Stimulated activated CD4-positive, alpha-beta T cell treated with anti-CD3 and anti-CD28 coated beads, TNF-alpha, amount 100 ng/mL, for 4 hours (primary cell): ENCODE results near the gene STUM.

Experiments used
- DNase-seq, 3 experiments: peaks; one replicate each; pipeline ENCODE4 v3.0.0-alpha.2; 2020; ENCODE audit warnings: low read depth in 3 of 3

STUM gene

DNA sequence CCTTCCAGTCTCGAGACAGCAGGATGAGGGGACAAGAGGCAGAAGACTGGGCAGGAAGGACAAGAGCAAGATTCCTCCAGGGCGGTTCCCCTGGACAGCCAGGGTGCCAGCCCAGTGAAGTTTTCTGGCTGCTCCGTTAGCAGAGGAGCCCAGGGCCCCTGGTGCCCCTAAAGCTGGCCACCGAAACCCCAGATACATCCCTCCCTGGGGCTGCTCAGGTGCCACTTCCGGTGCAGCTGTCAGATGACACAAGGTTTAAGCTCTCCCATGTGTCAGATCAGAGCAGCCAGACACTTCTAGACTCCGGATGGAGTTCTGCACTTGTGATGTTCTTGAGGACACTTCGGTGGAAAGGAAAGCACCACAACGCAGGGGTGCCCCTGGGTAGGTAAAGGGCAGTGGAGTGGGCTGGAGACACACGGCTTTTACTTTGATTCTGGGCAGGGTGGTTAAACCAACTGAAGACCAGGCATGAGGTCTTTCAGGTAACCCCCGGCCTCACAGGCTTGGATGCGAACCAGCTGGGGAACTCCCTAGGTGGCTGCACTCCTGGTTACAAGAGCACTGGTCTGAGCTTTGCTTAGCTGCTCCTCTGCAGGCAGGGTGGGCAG lies 104.9 kb downstream of the STUM start:
- no peak for DNase-seq

DNA sequence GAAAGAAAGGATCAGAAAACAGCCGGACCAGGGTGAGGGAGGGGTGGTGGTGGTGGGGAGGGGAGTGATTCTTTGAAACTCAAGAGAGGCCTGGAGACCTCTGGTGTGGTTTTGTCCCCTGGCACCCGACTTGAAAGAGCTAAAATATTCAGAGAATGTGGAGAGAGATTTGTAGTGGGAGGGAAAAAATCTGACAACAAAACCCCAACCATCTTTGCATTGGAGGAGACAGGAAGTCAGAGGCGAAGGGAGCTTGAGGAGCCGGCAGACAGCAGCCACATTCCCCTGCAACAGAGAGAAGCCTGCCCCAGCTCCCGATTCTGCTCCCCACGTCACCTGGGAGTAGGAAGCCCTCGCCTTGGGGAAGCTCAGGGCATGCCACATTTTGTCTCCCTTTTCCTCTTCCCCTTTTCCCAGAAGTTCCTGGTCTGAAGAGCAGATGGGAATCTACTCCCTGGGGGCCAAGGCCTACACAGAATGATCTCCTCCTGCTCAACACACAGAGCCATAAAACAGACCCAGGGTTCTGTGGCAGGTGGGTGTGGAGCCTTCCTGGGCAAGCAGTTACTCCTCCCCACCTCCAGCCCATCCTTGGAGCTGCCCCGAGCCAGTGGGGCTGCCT lies 105.6 kb downstream of the STUM start:
- DNase-seq = no peak

DNA sequence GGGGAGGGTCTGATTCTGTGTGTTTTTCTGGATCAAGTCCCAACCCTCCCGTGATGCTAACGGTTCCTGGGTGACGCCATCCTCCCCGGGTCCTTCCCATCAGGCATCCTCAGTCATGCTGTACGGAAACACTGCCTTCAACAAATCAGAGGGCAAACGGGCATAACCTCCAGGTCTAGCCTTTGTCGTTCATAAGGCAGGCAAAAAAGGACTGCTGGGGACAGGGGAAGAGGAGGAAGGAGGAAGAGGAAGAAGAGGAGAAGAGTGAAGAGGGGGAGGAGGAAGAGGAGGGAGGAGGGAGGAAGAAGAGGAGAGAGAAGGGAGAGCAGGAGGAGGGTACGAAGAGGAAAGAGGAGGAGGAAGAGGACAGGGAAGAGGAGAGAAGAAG lies 106.1 kb downstream of the STUM start:
- DNase-seq = no peak

DNA sequence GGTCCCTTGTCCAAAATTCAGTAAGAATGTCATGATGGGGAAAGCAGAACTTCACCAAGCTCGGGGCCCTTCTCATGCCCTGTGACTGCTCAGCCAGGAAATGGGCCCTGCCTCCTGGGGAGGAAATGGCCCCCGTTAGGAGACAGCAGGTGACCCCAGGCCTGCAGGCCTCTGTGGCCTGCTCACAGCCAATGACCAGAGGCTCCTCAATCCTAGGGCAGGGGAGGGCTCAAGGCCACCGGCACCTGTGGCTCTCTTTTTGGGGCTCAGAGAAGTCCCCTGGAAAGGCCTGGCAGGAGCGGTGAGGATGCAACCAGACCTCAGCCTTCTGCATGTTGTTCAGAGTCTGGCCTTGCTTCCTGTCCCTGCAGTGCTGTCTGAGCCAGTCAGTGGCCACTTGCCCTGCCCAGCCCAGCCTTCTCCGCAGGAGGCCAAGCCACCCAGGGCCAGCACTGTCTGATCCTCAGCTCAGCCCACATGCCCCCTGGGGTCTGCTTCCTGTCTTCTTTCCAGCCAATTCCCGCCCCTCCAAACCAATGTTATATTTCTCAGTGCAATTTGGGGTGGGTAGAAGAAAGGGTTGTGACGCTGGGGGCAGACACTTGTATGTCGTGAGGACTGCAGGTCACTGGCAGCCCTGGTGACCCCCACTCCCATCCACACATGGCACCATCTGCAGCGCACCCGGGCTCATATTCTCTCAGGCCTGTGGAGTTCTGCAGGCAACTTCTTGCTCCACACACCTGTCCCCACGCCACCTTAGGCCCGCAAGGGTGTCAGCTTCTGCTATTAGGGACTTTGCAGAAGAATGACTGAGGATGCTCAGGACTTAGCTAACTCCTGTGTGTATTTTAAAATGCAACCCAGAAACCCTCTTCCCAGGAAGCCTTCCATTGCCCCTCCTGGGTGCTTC lies 106.9 kb downstream of the STUM start:
- no peak for DNase-seq

DNA sequence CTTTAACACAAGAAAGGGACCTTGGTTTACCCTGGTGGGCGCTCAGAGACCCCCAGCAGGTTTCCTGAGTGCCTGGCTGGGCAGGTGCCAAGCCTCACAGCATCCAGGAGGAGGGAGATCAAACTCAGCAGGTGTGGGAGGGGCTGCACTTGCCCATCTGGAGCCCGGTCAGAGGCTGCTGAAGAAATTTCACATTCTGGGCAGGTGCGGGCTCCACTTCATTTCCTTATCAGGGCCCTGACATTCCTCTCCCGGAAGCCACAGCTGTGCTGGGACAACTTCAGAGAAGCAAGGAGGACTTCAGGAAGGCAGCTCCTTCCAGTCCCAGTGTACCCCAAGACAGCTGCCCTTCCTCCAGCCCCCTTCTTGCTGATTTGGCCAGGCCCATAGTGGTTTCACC lies 107.6 kb downstream of the STUM start:
- DNase-seq = no peak

DNA sequence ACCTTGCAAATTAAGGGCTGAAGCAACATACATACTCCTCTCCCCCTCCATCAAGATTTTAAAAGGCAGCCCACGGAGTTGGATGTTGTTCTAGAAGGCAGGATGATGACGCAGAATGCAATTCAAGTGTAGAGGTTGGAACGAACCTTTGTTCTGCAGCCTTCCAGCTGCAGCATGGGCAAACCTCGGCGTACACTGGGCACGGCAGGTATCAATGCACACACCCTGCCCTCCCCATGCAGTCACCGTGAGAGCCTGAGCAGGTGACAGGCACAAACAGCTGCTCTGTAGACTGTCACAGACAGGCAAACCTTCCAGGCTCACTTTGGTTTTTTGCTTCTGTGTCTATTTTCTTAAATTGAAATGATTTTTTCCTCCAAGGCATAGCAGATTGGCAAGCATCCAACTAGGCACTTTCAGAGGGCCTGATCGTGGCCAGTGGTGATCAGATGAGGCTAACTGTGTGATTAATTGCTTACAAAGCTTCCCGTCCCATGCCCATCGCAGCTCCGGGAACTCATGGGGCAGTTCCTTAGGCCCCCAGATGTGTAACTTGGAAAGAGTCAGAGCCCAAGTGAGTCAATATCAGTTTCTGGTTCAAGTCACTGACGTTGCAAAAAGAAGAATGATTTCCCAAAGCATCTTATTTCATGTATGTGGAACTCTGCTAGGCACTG lies 108.2 kb downstream of the STUM start:
- DNase-seq = no peak

DNA sequence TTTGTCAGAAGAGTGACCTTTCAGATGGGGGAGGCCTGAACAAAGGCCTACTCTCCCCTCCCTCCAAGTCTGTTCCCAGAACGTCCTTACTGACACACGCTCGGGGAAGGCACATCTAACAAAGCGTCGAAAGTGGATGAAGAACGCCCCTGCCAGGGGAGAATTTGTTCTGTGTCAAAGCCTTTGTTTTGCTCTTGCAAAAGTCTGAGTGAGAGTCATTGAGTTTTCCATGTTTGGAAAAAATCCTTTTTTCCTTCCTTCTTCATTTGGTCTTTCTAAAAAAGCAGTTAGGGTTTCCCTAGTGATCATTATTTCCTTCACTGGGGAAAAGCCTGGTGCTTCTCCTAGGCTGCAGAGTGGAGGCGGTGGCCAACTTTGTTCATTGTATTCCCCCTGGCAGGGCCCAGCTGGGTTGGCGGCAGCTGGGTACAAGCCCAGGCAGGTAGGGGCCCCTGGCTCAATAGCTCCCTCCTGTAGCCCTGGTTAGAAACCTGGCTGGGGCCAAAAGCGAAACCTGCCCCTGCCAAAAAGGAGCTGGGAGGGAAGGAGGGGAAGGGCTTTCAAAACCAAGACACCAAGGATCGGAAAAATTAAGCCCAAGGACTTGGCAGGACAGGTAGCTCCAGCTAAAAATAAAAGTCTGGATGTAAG lies 109.5 kb downstream of the STUM start:
- no peak for DNase-seq

DNA sequence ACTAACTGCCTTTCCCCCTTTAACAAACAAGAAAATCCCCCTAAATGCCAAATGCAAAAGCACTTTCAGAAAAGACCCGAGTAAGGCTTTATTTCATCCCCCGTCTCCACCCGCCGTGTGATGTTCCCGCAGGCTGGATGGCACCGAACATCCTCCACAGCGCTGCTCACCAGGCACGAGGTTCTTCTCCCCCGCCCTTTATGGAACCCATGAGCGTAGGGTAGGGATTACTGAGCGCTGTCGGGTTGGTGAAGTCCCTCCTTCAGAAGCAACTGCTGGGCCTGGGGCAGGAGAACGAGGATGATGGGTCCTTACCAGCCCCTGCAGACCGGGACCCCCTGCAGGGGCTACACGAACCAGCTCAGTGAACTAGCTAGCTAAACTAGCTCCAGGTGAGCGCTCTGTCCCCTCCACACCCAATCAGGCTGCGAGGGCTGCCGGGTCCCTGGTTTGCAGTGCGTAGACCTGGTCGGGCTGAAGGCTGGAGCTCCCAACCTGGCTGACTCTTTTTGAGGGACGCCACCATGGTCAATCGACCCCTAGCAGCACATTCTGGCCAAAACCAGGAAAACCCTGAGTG lies 110.1 kb downstream of the STUM start:
- no peak for DNase-seq
